ENCODE data around the gene SHC2.
A peak's percentile ranks its signal among the peaks of the same experiment; 100 is the strongest.
"Not testable (repeated sequence)": the region's sequence is repeated elsewhere in the genome, so short reads cannot be mapped to it uniquely, and the experiment has no call there.

Gene SHC2

GRCh38 chr19:386632-387301 lies 74.1 kb downstream of the SHC2 start:
- not testable (repeated sequence) for DNase-seq

- not testable (repeated sequence) for DNase-seq
Measured at GRCh38 chr19:386189-386588, 74.6 kb downstream of the SHC2 start.

GRCh38 chr19:384799-385169 lies 76.0 kb downstream of the SHC2 start:
- DNase-seq, result no peak

GRCh38 chr19:383922-384798 lies 76.7 kb downstream of the SHC2 start:
- DNase-seq, result no peak

GRCh38 chr19:383040-383439 lies 77.8 kb downstream of the SHC2 start:
- DNase-seq, result no peak

GRCh38 chr19:382578-382977 lies 78.3 kb downstream of the SHC2 start:
- DNase-seq, result peak in 1 of 2 experiments; percentile 27

GRCh38 chr19:381901-382300 lies 78.9 kb downstream of the SHC2 start:
- DNase-seq, result not testable (repeated sequence)

GRCh38 chr19:380618-381219 lies 80.1 kb downstream of the SHC2 start:
- DNase-seq, result not testable (repeated sequence)

- DNase-seq, result no peak
Measured at GRCh38 chr19:379796-380195, 81.0 kb downstream of the SHC2 start.

- no peak for DNase-seq
Measured at GRCh38 chr19:378706-379105, 82.1 kb downstream of the SHC2 start.

GRCh38 chr19:377801-378581 lies 82.8 kb downstream of the SHC2 start:
- no peak for DNase-seq

GRCh38 chr19:376111-376470 lies 84.7 kb downstream of the SHC2 start:
- no peak for DNase-seq

GRCh38 chr19:375395-376110 lies 85.3 kb downstream of the SHC2 start:
- DNase-seq, result no peak

GRCh38 chr19:374886-375235 lies 86.0 kb downstream of the SHC2 start:
- DNase-seq, result no peak

- no peak for DNase-seq
Measured at GRCh38 chr19:374183-374885, 86.5 kb downstream of the SHC2 start.

GRCh38 chr19:373391-374182 lies 87.2 kb downstream of the SHC2 start:
- no peak for DNase-seq

- no peak for DNase-seq
Measured at GRCh38 chr19:372306-372890, 88.4 kb downstream of the SHC2 start.

GRCh38 chr19:371501-372168 lies 89.2 kb downstream of the SHC2 start:
- no peak for DNase-seq

- no peak for DNase-seq
Measured at GRCh38 chr19:370641-371330, 90.0 kb downstream of the SHC2 start.
